Inflammatory macrophage treated with lipopolysaccharide for 4 hours (primary cell): ENCODE measurements around the gene AHR.
A peak's percentile ranks its signal among the peaks of the same experiment; 100 is the strongest.
"Not testable (repeated sequence)": the region's sequence is repeated elsewhere in the genome, so short reads cannot be mapped to it uniquely, and the experiment has no call there.

Experiments used
- DNase-seq: peaks from one replicate; pipeline ENCODE4 v3.0.0-alpha.2; 2020

The AHR gene

DNA sequence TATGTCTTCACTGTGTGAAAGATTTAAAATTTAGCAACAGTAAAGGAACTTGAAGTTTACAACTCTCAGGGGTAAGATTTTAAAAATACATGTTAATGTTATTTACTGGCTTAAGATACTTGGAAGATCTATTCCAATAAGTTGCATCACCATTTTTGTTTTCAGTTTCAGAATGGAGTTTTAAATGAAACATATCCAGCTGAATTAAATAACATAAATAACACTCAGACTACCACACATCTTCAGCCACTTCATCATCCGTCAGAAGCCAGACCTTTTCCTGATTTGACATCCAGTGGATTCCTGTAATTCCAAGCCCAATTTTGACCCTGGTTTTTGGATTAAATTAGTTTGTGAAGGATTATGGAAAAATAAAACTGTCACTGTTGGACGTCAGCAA is 44.3 kb downstream of the AHR start:
- DNase-seq = peak; percentile 7

DNA sequence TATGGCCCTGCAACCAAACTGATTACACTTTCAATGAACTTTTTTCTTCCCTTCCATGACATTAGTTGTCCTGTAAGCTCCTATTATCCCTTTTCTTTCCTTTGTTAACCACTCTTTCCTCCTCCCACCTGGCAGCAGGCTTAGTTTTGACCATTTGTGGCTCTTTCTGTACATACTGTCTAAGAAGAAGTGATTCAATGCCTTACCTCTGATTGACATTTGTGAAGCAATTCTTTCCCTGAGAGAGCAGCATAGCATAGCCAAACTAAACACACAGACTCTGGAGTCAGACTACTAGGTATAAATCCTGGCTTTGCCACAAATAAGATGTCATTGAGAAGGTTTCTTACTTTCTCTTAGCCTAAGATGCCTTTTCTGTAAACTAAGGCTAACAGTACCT is 48.9 kb downstream of the AHR start:
- no peak for DNase-seq

DNA sequence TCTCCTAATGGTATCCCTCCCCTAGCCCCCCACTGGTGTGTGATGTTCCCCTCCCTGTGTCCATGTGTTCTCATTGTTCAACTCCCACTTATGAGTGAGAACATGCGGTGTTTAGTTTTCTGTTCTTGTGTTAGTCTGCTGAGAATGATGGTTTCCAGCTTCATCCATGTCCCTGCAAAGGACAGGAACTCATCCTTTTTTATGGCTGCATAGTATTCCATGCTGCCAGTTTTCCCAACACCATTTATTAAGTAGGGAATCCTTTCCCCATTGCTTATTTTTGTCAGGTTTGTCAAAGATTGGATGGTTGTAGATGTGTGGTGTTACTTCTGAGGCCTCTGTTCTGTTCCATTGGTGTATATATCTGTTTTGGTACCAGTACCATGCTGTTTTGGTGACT is 50.5 kb downstream of the AHR start:
- DNase-seq = not testable (repeated sequence)

DNA sequence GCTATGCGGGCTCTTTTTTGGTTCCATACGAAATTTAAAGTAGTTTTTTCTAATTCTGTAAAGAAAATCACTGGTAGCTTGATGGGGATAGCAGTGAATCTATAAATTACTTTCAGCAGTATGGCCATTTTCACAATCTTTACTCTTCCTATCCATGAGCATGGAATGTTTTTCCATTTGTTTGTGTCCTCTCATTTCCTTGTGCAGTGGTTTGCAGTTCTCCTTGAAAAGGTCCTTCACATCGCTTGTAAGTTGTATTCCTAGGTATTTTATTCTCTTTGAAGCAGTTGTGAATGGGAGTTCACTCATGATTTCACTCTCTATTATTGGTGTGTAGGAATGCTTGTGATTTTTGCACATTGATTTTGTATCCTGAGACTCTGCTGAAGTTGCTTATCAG is 51.9 kb downstream of the AHR start:
- not testable (repeated sequence) for DNase-seq

DNA sequence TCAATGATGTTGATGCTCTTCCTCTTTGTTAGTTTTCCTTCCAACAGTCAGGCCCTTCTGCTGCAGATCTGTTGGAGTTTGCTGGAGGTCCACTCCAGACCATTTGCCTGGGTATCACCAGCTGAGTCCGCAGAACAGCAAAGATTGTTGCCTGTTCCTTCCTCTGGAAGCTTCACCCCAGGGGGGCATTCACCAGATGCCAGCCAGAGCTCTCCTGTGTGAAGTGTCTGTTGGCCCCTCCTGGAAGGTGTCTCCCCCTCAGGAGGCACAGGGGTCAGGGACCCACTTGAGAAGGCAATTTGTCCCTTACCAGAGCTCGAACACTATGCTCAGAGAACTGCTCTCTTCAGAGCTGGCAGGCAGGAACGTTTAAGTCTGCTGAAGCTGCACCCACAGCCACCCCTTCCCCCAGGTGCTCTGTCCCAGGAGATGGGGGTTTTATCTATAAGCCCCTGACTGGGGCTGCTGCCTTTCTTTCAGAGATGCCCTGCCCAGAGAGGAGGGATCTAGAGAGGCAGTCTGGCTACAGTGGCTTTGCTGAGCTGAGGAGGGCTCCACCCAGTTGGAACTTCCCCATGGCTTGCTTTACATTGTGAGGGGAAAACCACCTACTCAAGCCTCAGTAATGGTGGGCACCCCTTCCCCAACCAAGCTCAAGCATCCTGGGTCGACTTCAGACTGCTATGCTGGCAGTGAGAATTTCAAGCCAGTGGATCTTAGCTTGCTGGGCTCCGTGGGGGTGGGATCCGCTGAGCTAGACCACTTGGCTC is 55.4 kb downstream of the AHR start:
- DNase-seq = not testable (repeated sequence)

DNA sequence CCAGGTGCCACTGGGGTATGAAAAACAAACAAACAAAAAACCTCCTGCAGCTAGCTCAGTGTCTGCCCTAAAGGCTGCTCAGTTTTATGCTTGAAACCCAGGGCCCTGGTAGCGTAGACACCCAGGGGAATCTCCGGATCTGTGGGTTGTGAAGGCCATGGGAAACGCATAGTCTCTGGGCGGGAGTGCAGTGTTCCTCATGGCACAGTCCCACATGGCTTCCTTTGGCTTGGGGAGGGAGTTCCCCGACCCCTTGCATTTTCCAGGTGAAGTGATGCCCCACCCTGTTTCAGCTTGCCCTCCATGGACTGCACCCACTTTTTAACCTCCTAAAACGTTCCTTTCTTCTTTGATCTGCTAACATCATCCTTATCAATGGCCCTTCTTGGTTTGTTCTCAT is 56.0 kb downstream of the AHR start:
- DNase-seq = no peak

DNA sequence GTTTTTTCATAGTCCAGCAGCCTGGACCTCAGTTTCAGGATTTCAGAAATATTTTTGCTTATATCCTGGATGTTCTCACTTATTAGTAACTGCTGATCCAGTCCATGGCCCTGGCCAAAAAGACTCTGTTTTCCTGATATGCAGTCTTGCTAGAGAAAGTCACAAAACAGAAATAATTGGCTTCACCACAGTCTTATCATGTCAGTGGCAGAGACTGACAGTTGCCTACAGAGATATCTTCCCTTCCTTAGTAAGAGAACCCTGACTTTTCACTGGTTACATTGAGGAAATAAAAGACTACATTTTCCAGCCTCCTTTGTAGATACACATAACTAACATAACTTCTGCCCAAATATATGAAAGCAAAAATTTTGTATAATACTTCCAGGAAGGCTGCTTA is 56.6 kb downstream of the AHR start:
- DNase-seq = no peak

DNA sequence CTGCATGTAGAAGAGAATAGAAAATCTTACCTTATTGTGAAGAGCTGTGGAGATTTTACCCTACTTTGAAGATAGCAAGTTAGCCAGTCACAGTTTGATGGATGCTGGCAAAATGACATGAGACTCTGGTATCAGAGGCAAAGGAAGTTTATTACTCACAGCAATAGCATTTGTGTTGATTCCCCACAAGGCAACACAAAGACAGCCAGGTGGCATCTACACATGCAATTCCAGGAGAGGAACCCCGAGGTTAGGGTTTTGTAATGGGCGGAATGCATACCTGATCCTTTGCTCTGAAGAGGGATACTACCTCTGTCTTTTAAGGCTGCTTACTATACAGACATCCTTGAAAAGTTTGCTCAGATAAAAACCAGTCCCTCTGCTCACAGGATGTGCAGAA is 59.5 kb downstream of the AHR start:
- DNase-seq = no peak

DNA sequence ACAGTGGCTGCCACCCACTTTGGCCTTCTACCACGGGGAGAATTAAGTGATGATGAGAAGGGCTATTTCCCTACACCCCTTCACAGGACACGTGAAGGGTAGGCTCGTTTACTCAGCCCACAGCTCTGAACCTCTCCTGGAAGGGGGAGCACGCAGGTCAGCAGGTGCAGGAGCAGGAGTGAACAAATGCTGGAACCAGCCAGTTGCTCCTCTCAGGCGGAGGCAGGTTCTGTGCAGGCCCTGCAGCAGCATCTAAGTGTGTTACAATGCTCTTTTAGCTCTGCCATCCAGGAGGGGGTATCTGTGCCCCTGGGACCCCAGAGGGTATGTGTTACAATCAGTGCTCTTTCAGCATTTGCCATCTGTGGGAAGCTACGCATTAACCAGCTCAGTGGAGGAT is 61.2 kb downstream of the AHR start:
- no peak for DNase-seq

DNA sequence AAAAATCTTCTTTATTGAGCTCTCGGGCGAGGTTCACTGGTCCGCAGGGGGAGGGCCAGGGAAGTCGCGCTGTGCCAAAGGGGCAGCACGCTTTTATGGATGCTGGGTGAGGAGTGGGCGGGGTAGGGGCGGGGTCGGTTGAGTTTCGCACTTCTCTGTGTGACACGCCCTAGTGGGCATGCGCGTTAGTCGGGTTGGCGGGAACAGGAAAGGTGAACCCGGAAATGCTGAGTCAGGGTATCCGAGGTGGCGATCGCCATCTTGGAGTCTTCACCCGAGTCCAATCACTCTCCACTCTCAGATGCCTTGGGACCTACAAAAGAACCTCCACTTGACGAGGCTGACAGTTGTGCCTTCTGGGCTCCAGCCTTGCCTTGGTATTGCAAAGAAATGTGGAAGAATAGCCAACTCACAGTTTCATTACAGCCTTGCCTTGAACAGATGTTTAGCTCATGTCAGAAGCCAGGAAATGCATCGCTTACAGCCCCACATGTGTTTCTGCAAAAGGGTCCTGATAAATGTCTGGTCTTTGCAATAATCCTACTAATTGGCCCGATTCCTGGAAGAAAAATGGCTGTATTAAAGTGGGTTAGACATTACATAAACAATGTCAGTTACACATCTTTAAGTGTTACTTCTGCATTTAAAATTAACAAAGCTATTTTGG is 64.1 kb downstream of the AHR start:
- no peak for DNase-seq

DNA sequence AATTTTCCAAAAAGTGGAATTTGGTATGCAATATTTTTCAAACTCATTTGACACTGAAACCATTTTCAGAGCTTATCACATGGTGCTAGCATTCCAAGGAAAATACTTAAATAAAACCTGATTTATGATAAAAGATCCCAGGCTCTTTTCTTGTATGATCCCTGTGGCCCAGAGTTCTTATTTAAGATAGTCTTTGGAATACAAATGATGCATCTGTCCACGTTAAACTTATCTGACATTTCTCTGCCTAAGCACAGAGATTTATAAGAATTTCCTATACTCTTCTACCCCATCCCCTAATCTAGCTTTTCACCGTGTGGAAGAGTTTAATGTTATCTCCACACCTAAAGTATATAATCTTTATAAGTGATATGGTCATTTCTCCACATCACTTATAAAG is 66.2 kb downstream of the AHR start:
- DNase-seq = no peak

DNA sequence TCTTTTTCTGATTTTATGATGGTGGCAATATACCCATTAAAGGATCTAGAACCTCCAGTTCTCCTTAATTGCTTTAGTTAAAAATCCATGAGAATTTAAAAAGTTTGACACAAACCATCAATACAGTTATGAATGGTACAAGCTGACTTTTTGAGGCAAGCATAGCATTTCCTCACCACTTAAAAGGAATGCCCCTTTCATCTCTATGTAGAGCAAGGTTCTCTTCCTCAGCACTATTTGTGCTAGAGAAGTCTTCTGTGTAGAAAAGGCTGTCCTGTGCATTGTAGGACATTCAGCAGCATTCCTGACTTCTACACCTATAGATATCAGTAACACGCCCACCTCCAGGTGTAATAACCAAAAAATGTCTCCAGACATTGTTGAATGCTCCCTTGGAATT is 67.3 kb downstream of the AHR start:
- no peak for DNase-seq

DNA sequence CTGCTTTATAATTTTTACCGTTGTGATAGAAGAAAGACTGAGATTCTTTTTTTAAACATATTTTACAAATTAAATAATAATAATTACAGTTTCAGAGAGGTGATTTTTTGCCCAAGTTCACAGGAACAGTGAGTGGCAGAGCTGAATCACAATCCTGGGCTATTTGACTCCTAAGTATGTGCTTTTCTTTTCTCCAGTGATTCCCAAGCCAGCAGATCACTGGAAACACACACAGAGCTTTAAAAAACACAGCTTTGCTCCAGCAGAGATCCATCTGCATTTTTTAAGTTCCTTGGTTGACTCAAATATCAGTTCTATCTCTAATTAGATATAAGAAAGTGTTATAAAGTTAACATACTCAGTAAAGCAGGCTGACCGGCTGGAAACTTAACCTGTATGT is 69.0 kb downstream of the AHR start:
- DNase-seq = no peak

DNA sequence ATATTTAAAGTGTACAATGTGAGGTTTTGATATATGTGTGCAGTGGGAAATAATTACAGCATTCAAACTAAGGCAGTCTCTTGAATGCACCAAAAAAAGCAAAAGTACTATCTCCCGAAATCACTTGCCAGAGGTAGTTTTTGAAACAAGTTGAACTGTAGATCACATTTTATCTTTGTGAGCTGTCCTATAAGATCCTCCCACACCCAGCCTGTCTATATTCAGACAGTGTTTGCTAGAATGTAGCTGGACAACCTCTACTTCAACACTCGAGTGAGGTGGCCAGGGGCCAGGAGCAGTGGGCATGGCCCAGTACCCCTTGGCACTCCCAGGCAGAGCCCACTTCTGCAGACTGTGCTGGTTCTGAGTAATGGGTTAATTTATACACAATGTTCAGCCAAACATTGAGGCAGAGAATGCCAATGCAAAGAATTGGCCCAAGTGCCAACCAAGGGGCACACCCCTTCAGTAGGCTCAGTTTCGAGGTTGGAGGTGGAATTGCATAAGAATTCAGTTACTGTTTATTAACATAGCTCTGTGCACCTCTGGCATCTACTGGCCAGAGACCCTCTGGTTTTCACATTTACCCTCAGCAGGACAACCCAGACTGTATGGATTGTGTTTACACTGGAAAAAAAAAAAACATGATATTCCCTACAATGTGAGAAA is 70.5 kb downstream of the AHR start:
- no peak for DNase-seq

DNA sequence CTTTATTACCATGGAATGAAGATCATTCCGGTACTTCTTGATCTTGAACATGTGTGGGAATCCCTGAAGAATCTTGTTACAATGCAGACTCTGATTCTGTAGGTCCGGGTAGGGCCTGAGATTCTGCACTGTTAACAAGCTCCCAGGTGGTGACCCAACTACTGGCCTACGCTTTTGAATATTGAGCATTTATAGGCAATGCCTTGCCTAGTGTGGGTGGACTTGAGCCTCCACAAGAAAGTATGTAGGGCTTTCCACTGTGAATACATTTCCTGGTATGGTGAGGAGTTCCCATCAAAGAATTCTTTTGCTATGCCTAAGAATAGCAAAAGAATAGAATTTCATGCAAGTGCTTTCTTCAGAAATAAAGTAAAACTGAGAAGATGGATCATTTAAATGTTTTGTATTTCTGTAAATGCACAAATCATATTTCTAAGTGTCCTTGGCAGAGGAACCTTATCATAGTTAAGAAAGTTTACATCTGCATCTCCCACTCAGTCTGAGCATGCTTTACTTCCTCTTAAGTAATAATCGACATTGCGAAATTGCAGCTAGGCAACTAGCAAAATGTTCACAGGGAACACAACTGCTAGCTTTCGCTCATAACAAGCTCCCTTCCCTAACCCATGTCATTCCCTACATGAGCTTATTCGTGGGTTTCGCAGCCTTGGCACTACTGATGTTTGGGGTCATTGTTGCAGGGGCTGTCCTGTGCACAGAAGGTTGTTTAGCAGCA is 71.4 kb downstream of the AHR start:
- DNase-seq = peak; percentile 97

DNA sequence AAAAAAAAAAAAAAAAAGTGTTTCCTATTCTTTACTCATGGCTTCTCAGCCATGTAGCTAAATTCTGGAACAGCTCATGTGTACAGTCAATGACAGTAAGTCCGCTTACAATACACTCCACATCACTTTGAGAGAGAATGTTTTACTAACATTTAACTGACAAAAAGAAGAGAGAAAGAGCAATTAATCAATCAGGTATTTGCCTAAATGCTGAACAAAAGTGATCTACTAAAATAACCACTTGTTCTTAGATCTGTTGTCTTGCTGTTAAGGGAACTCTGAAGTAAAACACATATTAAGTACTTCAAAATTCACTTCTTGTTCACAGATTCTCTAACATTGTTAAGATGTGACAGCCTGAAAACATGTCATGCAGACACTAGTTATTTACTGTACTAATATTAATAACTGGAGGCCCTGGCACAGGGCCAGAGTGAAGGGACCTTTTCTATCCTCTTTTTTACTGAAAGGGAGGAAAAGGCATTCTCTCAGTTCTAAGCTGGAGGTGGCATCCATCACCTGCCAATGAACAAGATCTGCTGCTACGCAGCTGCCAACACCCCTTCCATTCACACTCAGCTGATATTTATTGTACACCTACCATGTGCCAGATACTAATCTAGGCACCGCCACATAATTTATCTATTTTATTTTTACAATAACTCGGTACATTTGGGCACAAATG is 72.6 kb downstream of the AHR start:
- DNase-seq = no peak

DNA sequence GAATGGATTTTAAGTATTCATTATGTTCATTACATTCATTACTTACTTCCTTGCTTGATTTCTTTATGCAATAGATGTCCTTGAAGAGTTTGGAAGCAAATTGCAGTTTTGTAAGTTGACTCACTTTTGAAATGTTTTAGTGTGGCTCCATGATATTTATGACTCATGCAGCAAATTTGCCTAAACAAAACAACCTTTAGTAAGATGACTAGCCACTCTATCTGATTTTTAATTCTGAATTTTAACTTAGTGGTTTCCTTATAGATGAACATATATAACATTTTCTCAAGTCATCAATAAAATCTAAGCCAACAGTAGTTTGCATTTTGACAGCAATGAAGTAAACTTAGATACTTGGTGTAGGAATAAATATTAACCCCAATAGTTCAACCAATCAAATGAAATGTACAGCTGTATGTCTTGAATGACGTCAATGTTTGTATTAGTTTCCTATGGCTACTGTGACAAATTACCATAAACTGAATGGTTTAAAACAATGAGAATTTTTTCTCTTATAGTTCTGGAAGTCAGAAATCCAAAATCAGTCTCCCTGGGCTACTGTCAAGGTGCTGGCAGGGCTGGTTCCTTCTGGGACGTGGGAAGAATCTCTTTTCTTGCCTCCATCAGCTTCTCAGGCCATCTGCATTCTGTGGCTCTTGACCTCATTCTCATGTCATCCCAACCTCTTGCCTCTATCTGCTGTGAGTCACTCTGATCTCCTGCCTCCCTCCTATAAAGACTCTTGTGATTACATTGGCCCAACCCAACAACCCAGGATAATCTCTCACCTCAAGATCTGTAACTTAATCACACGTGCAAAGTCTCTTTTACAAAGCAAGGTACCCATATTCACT is 73.4 kb downstream of the AHR start:
- peak; percentile 83 for DNase-seq

DNA sequence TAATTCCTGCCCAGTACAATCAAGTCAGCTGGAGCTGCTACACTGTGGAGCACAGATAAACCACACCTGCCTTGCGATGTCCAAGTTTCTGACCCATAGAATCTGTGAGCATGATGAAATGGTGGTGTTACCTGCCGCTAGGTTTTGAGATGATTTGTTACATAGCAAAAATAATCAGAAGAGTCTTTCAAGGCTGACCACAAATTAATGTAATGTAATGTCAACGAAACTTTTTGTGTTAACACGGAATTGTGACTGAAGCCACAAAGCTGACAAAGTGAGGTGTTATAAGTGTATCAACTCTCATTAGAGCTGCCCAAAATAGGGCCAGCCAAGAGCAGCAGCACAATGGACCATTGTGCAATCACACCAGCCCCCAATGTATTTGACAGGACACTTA is 75.7 kb downstream of the AHR start:
- DNase-seq = no peak

DNA sequence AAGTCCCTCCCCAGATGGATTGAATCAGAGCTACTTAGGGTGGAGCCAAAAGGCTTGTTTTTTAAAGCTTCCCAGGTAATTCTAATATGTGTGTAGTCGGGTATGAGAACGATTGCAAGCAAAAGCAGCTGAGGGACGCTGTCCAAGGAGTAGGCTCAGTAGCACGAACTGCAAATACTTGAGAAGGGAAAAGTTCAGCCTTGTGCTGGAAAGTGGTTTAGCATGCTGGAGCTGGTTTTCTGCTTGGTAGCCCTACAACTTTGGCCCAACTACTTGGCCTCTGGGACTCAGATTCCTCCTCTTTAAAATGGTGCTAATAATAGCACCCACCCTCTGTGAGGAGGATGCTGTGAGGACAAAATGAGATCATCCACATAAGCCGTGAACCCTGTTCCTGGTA is 76.2 kb downstream of the AHR start:
- DNase-seq = no peak

DNA sequence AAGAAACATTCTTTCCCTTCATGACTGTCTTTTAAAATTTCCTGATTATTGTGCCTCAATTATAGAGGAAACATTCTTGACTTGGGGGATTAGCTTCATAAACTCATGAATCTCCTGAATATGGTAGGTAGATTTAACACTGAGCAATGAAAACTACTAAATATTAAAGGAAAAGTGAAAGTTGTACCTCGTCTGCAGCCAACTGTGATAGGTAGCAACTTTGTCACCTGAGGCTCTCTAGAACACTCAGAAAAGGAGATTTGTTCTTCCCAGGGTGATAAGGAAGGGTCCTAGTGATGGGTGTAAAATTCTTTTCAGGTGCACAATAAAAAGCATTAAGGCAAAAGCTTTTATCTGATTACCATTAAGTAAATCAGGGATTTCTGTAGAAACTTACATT is 78.1 kb downstream of the AHR start:
- no peak for DNase-seq

DNA sequence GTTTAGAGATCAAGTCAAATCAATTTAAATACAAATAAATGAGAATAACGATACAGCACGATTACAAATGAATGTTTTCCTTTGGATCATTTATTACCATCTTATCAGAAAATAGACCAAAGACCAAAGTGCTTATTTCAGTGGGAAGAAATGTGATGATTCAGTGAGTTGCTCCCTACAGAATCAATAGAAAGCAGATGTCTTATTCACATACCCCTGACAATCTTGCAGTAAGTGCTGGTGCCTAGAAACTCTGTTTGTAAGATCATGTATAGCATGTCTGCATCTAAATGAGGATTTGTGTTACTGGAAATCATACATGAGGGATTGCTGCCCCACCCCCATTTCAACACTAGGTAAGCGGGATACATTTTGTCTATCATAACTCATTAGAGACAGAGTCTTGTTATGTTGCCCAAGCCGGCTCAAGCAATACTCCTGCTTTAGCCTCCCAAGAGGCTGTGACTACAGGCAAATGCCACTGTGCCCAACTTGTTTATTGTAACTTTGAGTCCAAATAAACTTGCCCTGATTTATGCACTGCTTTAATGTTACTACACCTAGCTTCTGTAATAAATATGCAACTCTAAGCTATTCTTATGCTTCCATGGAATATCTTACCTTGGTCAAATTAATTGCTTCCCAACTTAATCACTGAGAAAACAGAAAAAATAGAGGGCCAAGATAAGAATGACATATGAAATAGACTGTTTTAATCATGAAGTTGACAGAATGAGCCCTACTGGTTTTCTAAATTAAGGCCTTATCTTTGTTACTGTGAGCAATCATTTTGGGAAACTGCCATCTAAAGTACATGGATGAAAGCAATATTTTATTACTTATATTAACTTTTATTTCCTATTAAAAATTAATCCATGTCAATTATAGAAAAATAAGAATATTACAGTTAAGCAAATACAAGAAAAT is 82.5 kb downstream of the AHR start:
- no peak for DNase-seq
